Tibial nerve (tissue), 3 donors: ENCODE data around the gene PAGR1.

ENCODE experiments used
- POLR2A ChIP-seq, 2 donors: fragments of 450-650 bp; IDR thresholded peaks; one replicate each; pipeline ENCODE4 v1.6.1; 2017; ENCODE audit warnings: antibody characterized with exemption in 2 of 2, mild to moderate bottlenecking in 2 of 2, moderate library complexity in 2 of 2
- TF ChIP-seq, protein P1 (sequence below), 5 experiments: fragments of 200-600 bp in 3 of 5; fragments of 450-650 bp in 2 of 5; sonication (generic) in 3 of 5; IDR thresholded peaks; one replicate each; pipeline ENCODE4 v1.5.1; 2016 to 2019; ENCODE audit warnings: antibody characterized with exemption in 5 of 5, mild to moderate bottlenecking in 3 of 5, moderate library complexity in 2 of 5

DNA sequence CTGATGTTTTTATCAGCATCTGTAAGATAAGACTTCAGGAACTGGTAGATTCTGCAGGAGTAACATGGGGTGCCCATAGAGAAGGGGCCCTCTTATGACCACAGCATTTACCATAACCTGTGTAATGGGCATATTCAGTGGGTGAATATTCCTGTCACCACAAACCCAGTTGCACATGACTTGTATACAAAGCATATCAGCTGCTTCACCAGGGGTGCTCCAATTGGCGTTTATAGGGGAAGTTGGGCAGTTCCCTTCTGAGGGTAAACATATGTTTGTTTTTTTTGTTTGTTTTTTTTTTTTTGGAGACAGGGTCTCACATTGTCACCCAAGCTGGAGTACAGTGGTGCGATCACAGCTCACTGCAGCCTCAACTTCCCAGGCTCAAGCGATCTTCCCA lies 49.4 kb upstream of the PAGR1 start:
- TF ChIP-seq, protein P1, sequence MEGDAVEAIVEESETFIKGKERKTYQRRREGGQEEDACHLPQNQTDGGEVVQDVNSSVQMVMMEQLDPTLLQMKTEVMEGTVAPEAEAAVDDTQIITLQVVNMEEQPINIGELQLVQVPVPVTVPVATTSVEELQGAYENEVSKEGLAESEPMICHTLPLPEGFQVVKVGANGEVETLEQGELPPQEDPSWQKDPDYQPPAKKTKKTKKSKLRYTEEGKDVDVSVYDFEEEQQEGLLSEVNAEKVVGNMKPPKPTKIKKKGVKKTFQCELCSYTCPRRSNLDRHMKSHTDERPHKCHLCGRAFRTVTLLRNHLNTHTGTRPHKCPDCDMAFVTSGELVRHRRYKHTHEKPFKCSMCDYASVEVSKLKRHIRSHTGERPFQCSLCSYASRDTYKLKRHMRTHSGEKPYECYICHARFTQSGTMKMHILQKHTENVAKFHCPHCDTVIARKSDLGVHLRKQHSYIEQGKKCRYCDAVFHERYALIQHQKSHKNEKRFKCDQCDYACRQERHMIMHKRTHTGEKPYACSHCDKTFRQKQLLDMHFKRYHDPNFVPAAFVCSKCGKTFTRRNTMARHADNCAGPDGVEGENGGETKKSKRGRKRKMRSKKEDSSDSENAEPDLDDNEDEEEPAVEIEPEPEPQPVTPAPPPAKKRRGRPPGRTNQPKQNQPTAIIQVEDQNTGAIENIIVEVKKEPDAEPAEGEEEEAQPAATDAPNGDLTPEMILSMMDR (IDR thresholded peaks at IDR 0.05) = no peak
- no peak for TF ChIP-seq POLR2A (IDR thresholded peaks at IDR 0.05)
